GM20000 (cell line): ENCODE data around the gene SLC25A47.
"Not testable (repeated sequence)": the region's sequence is repeated elsewhere in the genome, so short reads cannot be mapped to it uniquely, and the experiment has no call there.

Experiments used
- DNase-seq: peaks from one replicate; pipeline ENCODE4 v3.0.0; 2012; ENCODE audit warnings: low spot score
- TF ChIP-seq, protein P1 (sequence below): IDR thresholded peaks from 2 replicates; pipeline ENCODE4 v1.5.1; 2012; ENCODE audit warnings: mild to moderate bottlenecking, control low read depth; ENCODE audit errors: extremely low read depth, missing control alignments

The SLC25A47 gene

DNA sequence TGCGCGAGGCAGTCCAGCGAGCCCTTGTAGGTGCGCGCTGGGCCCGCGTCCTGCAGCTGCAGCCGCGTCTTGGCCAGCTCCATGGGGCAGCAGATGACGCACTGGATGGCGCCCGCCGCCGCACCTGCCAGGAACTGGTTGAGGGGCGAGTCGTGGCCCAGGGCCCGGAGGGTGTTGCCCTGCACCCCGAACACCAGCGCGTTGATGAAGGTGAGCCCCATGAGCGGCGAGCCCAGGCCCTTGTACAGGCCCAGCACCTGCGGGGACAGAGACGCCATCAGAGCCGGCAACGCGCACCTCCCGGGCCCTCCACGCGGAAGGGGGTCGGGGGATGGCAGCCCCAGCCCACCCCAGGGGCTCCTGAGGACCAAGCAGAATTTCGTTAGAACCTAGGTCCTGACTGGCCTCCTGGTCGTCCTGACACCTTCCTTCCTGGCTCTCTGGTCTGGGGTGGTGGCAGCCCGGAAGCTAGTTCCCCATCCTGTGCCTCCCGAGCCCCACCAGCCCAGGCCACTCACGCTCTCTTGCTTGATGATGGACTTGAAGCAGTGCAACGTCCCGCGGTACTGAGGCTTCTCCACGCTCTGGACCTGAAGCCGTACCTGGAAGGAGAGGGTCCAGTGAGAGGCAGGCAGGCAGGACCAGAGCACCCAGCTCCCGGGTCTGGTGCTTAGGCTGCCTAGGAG is 30.2 kb upstream of the SLC25A47 start:
- TF ChIP-seq, protein P1, sequence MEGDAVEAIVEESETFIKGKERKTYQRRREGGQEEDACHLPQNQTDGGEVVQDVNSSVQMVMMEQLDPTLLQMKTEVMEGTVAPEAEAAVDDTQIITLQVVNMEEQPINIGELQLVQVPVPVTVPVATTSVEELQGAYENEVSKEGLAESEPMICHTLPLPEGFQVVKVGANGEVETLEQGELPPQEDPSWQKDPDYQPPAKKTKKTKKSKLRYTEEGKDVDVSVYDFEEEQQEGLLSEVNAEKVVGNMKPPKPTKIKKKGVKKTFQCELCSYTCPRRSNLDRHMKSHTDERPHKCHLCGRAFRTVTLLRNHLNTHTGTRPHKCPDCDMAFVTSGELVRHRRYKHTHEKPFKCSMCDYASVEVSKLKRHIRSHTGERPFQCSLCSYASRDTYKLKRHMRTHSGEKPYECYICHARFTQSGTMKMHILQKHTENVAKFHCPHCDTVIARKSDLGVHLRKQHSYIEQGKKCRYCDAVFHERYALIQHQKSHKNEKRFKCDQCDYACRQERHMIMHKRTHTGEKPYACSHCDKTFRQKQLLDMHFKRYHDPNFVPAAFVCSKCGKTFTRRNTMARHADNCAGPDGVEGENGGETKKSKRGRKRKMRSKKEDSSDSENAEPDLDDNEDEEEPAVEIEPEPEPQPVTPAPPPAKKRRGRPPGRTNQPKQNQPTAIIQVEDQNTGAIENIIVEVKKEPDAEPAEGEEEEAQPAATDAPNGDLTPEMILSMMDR = no peak
- no peak for DNase-seq

DNA sequence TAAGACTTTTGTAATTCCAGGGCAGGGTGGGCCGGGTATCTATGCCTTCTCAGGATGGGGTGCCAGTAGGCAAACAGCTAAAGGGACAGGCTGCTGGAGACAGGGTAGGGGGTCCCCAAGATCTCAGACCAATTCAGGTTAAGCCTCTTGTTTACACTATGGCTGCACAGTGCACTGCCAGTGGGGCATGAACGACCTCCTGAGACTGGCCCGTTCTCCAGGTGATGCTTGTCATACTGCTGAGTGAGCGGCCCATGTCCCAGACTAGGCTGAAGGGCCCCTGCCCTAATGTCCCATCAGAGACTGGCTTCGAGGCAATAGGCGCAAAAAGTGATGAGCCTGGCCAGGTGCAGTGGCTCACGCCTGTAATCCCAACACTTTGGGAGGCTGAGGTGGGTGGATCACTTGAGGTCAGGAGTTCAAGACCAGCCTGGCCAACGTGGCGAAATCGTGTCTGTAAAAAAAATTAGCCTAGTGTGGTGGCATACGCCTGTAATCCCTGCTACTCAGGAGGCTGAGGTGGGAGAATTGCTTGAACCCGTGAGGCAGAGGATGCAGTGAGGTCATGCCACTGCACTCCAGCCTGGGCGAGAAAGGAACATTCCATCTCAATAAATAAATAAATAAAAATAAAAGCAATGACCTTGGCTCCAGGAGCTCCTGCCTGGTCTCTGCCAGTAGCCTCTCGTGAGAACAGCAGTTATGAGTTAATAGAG is 29.5 kb upstream of the SLC25A47 start:
- peak; percentile 15 for DNase-seq
- TF ChIP-seq, protein P1 = no peak

DNA sequence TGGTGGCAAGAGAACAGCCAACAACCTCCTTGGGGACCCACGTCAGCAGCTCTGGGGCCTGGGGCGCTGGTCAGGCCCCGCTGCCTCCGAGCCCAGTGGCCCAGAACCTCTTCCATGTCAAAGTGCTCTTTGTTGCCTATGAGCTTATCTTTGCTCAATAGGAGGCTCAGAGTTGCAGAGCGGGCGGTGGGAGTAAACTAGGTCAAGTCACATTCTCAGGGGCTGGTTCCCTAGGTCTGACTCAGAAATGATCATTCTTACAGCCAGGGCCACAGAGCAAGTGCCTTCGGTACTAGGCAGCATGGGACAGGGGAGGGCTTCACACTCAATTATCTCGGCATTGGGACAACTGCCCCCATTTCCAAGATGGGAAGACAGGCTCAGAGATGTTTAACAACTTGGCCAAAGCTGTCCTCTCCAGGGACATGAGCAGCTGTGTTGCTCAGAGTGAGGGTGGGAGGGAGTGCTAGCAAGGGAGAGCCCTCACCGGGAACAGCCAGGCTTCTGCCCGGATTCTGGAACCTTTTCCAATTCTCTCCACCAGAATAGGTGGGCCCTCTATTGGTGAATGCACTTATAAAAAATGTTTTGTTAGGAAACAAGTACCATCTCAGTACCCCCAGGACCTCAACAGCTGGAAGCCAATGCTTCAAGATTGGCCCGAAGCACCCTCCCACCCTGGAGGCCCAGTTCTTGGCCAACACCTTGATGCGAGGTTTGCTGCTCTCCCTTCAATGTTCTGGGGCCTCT is 28.8 kb upstream of the SLC25A47 start:
- DNase-seq = peak; percentile 34
- TF ChIP-seq, protein P1 = no peak

GRCh38 chr14:100294963-100295330 is 28.2 kb upstream of the SLC25A47 start:
- no peak for DNase-seq
- TF ChIP-seq, protein P1 = no peak

- no peak for DNase-seq
- TF ChIP-seq, protein P1 = no peak
Measured at GRCh38 chr14:100295376-100296105, 27.6 kb upstream of the SLC25A47 start.

DNA sequence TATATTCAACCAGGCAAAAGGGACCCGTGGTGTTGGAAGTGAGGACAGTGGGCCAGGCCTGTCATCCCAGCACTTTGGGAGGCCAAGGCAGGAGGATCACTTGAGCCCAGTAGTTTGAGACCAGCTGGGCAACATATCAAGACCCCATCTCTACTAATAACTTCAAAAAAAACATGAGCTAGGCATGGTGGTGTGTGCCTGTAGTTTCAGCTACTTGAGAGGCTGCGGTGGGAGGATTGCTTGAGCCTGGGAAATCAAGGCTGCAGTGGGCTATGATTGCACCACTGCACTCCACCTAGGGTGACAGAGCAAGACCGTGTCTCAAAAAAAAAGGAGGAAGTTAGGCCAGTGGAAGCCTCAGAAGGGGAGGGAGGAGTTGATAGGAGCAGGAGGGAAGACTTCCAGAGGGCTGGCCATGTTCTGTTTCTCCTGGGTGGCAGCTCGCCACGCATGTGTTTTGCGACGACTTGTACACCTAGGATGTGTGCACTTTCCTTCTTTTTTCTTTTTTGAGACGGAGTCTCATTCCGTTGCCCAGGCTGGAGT is 27.0 kb upstream of the SLC25A47 start:
- DNase-seq = no peak

DNA sequence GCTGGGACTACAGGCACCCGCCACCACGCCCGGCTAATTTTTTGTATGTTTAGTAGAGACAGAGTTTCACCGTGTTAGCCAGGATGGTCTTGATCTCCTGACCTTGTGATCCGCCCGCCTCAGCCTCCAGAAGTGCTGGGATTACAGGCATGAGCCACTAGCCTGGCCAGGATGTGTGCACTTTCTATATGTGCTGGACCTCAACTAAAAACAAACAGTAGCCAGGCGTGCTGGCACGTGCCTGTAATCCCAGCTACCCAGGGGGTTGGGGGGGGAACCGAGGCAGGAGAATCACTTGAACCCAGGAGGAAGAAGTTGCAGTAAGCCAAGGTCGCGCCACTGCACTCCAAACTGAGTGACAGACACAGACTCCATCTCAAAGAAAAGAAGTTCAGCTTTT is 26.4 kb upstream of the SLC25A47 start:
- DNase-seq = not testable (repeated sequence)

More for the DNA sequence above, 27.0 kb upstream of the SLC25A47 start:
- TF ChIP-seq, protein P1 = no peak
